Activated naive CD8-positive, alpha-beta T cell treated with anti-CD3 and anti-CD28 coated beads, Interleukin-2, amount 10 ng/mL, durations not matched to agents 7 days and 5 days (primary cell): ENCODE data around the gene SH2D3C. TPM values are rescaled to one million over a fixed set of nuclear protein-coding genes. Genes with fewer than 3 reads are reported as not detected.
A peak's percentile ranks its signal among the peaks of the same experiment; 100 is the strongest.

Source experiments
- ATAC-seq: fragments of 150-1000 bp; cut with Tn5 transposase; one replicate; pipeline ENCODE4 v1.10.0; 2021; ENCODE audit warnings: low read depth, moderate library complexity
- POLR2A ChIA-PET: fragments of 350-600 bp; sonication (Branson Sonifier 250); formaldehyde crosslinking; loops from one replicate; lab custom pipeline; 2021; ENCODE audit warnings: antibody characterized with exemption; lab: Charles Lee
- DNase-seq: peaks from one replicate; pipeline ENCODE4 v3.0.0; 2021
- H3K27ac Mint-ChIP-seq: one replicate; pipeline ENCODE4 v1.8.0; 2022; ENCODE audit warnings: mild to moderate bottlenecking, mixed read lengths
- H3K27me3 Mint-ChIP-seq: one replicate; pipeline ENCODE4 v1.8.0; 2022; ENCODE audit warnings: mild to moderate bottlenecking, moderate library complexity, mixed read lengths
- H3K36me3 Mint-ChIP-seq: one replicate; pipeline ENCODE4 v1.8.0; 2021; ENCODE audit warnings: mild to moderate bottlenecking, mixed read lengths
- H3K4me1 Mint-ChIP-seq: one replicate; pipeline ENCODE4 v1.8.0; 2021; ENCODE audit warnings: mixed read lengths
- H3K4me3 Mint-ChIP-seq: one replicate; pipeline ENCODE4 v1.8.0; 2022; ENCODE audit warnings: mild to moderate bottlenecking, moderate library complexity, mixed read lengths
- H3K9me3 Mint-ChIP-seq: one replicate; pipeline ENCODE4 v1.8.0; 2021; ENCODE audit warnings: mixed read lengths
- total RNA-seq, 2 experiments: library from RNA; stranded (reverse); gene quantifications; one replicate each; pipeline ENCODE4 v1.2.3, GENCODE V29; 2021

The SH2D3C gene
- total RNA-seq, 2 experiments from 2014 or later: 64.6 to 67.1 TPM

DNA sequence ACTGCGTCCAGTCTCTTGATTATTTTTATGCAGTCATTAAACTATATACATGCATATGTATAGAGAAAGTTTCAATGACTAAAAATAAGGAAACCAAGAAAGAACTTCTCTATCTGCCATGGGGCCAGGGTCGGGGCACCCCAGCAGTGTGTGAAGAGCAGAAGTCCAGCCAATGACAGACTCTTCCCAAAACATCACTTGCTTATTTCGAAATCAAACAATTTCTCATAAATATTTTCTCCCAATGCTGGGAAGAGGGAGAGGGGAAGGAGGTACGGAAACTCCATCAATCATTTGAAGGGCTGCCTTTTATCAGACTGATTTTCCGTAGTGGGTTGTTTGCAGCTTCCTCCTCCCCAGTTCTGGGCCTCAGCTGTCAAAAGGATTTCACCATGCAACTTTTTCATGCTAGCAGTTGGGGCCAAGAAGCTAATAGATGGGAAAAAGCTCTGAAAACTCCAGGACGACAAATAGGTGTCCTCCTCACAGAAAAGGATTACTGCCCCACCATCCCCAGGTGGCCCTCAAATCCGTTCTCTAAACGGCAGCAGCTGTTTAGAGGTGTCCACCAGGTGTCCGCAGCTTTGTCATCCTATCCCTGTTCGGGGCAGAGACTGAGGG is 23.6 kb upstream of the SH2D3C start:
- Mint-ChIP-seq H3K27me3 (no peaks in the 10 kb centered on the region), H3K36me3 (peaks cover 7% of the 10 kb centered on the region), H3K4me3 (peak overlapping the region; percentile 85), H3K9me3 (no peaks in the 10 kb centered on the region), H3K27ac (peak overlapping the region; percentile 86), H3K4me1 (peaks cover 26% of the 10 kb centered on the region)
- DNase-seq: no peak
- POLR2A ChIA-PET: interaction anchor here (0.6 to 4.1 kb wide), 11 partner anchors 10 to 386 kb away, joined by 3 to 16 read pairs (median 5); partner anchors contain the start of genes CDK9 and SH2D3C
- ATAC-seq: no peak

DNA sequence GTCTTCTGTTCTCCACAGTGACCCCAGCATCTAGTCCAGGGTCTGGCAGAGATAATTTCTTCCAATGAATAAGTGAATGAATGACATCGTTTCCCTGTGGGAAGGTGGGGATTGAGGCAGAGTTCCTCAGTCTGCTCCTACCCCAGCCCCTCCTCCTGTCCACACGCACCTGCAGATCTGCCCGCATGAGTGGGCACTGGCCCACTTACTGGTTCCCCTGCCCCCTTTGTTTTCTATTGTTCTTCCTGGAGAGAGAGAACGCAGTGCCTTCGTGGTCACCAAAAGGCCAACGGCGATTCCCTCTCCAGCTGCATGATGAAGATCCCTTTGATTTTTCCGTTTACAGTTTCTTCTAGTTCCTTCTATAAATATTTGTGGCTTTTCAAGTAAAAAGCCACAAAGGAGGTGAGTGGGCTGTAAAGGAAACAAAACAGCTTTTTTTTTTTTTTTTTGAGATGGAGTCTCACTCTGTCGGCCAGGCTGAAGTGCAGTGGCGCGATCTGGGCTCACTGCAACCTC is 18.4 kb upstream of the SH2D3C start:
- Mint-ChIP-seq H3K4me1 (peaks cover 27% of the 10 kb centered on the region), H3K27me3 (no peaks in the 10 kb centered on the region), H3K4me3 (peak overlapping the region; percentile 69), H3K27ac (peak overlapping the region; percentile 73), H3K9me3 (no peaks in the 10 kb centered on the region), H3K36me3 (peaks cover 3% of the 10 kb centered on the region)
- POLR2A ChIA-PET: interaction anchor here (0.6 to 1.7 kb wide), 15 partner anchors 9 to 261 kb away, joined by 3 to 14 read pairs (median 4); partner anchors contain the start of genes CDK9 and ENG
- DNase-seq (no peak), ATAC-seq (peak; percentile 51)

DNA sequence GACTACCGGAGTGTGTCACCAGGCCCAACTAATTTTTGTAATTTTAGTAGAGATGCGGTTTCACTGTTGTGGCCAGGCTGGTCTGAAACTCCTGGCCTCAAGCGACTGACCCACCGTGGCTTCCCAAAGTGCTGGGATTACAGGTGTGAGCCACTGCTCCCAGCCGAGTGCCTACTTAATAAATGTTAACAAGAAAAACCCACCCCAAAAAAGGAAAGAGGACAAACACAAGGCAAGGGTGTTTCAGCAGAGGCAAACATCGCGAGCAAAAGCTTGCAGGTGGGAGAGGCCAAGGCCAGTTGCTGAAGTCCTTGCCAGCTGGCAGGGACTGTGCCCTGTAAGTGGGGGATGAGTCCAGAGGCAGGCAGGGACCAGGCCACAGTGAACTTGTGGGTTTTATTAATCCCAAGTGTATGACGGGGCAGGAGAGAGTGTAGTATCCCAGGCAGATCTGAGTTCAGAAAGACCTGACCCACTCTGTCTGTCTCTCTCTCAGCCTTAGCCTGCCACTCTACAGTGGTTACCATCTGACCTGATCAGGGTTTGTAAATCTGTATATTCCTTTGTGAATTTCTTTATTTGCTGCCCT is 17.9 kb upstream of the SH2D3C start:
- peak overlapping the region; percentile 69 for H3K4me3 Mint-ChIP-seq
- peaks cover 24% of the 10 kb centered on the region for H3K4me1 Mint-ChIP-seq
- H3K9me3 Mint-ChIP-seq: no peaks in the 10 kb centered on the region
- H3K27ac Mint-ChIP-seq: peak overlapping the region; percentile 73
- ATAC-seq: peak; percentile 11
- H3K27me3 Mint-ChIP-seq: no peaks in the 10 kb centered on the region
- POLR2A ChIA-PET: interaction anchor here (0.6 to 1.7 kb wide), 11 partner anchors 10 to 260 kb away, joined by 3 to 14 read pairs (median 4); partner anchors contain the start of genes CDK9 and ENG
- peaks cover 4% of the 10 kb centered on the region for H3K36me3 Mint-ChIP-seq
- DNase-seq: no peak

DNA sequence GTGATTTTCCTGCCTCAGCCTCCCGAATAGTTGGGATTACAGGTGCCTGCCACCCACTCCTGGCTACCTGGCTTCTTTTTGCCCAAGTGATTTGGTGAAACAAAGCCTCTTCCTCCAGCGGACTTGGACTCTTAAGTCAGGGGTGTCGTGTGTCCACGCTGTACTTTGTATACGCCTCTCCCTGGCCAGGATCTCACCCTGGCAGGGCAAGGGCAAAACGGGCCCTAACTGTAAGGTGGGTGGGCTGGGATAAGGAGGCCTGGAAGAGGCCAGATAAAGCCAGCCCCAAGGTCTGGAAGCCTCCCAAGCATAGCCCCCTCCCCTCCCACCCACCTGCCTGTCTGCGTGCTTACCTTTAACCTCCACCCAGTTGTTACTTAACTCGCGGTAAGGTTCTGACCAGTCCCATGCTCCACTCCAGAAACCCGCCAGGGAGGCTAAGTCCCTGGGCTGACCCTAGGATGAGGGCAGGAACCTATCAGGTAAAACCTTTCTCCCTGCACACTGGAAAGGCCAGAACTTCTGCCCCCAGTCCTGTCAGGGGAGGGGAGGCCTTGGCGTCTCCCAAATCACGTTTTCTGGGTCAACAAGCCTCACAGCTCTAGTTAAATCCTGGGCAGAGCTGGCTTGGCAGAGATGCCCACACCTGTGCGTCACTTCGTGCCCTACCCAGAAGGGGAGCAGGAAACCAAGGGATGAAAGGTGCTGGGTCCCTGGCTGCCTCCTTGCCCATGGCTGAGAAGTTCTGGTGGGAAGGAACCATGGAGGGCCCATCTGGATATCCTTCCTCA is 15.7 kb upstream of the SH2D3C start:
- Mint-ChIP-seq H3K4me3 (no peak overlapping the region), H3K27ac (no peak overlapping the region), H3K36me3 (peaks cover 16% of the 10 kb centered on the region), H3K4me1 (peaks cover 32% of the 10 kb centered on the region), H3K9me3 (no peaks in the 10 kb centered on the region), H3K27me3 (no peaks in the 10 kb centered on the region)
- ATAC-seq (no peak), DNase-seq (no peak)
- POLR2A ChIA-PET: interaction anchor here (0.7 to 2.7 kb wide), 5 partner anchors 9 to 1102 kb away, joined by 3 to 13 read pairs (median 5); partner anchors contain the start of genes CDK9 and FPGS

DNA sequence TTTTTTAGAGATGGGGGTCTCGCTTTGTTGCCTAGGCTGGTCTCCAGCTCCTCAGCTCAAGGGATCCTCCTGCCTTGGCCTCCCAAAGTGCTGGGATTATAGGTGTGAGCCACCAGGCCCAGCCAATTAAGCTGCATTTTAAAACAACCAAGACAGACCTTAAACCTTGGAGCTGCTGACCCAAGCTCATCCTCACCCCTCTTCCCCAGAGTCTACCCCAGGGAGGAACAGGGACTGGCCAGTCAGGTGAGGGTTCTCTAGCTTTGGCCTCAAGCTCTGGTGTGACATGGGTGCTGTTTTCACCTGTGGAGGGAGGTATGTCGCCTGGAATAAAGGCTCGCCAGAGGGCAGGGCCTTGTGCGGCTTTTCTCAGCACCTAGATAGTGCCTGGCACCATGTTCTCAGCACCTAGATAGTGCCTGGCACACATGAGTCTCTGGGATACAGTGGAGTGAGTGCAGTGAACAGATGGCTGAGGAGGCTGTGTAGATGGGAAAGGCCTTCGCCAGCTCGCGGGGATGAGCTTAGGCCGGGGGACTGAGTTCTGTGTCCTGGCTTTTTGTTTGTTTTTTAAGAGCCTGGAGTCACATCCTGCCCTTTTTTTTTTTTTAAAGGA is 14.7 kb upstream of the SH2D3C start:
- ATAC-seq (no peak), DNase-seq (no peak)
- peaks cover 20% of the 10 kb centered on the region for H3K36me3 Mint-ChIP-seq
- H3K4me3 Mint-ChIP-seq: no peak overlapping the region
- H3K27ac Mint-ChIP-seq: peak overlapping the region; percentile 45
- POLR2A ChIA-PET: interaction anchor here (0.9 to 2.7 kb wide), 6 partner anchors 10 to 118 kb away, joined by 3 to 13 read pairs (median 4); partner anchors contain the start of genes FPGS and TOR2A
- H3K4me1 Mint-ChIP-seq: peaks cover 33% of the 10 kb centered on the region
- no peaks in the 10 kb centered on the region for H3K9me3 Mint-ChIP-seq
- H3K27me3 Mint-ChIP-seq: no peaks in the 10 kb centered on the region

DNA sequence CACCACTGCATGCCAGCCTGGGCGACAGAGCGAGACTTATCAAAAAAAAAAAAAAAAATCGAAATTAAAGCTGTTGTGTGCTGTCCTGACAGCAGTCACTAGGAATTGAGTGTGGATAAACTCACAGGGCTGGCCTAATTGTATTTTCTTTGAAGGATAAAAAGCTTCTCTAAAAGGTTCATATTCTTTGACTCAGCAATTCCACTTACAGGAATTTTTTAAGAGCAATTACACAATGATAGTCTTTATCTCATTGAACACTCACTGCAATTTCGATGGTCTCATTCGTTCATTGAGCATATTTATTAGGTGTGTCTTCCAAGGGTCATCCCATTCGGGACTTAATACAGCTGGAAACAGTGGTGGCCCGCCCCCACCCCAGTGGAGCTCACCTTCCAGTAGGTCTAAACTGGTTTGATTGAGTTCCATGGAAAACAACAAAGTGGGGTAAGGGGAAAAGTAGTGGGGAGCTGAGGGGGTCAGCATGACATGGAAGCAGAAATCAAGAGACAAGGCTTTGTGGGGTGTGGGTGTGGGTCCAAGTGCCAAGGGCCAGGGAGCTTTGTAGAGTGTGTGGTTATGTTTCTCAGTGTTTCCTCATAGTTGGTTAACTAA is 14.1 kb upstream of the SH2D3C start:
- no peak overlapping the region for H3K4me3 Mint-ChIP-seq
- POLR2A ChIA-PET: interaction anchor here (0.5 to 2.7 kb wide), 10 partner anchors 10 to 140 kb away, joined by 3 to 13 read pairs (median 4); partner anchors contain the start of genes FPGS, PTRH1, TOR2A and TTC16
- H3K27me3 Mint-ChIP-seq: no peaks in the 10 kb centered on the region
- H3K27ac Mint-ChIP-seq: peak overlapping the region; percentile 9
- peaks cover 33% of the 10 kb centered on the region for H3K4me1 Mint-ChIP-seq
- H3K36me3 Mint-ChIP-seq: peaks cover 24% of the 10 kb centered on the region
- H3K9me3 Mint-ChIP-seq: no peaks in the 10 kb centered on the region
- DNase-seq: no peak
- ATAC-seq: no peak

DNA sequence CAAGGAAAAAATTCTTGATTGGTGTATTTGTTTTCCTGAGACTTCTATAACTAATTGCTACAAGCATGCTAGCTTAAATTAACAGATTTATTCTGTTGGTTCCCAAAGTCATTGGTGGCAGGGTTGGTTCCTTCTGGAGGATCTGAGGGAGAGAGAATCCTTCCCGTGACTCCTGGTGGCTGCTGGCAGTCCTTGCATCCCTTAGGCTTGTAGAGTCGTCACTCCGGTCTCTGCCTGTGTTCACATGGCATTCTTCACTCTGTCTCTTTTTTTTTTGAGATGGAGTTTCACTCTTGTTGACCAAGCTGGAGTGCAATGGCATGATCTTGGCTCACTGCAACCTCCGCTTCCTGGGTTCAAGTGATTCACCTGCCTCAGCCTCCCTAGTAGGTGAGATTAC is 12.6 kb upstream of the SH2D3C start:
- H3K4me3 Mint-ChIP-seq: no peak overlapping the region
- DNase-seq (no peak), ATAC-seq (no peak)
- H3K9me3 Mint-ChIP-seq: no peaks in the 10 kb centered on the region
- H3K36me3 Mint-ChIP-seq: peaks cover 31% of the 10 kb centered on the region
- no peak overlapping the region for H3K27ac Mint-ChIP-seq
- peaks cover 31% of the 10 kb centered on the region for H3K4me1 Mint-ChIP-seq
- no peaks in the 10 kb centered on the region for H3K27me3 Mint-ChIP-seq
- POLR2A ChIA-PET: interaction anchor here (2.7 kb wide), 1 partner anchor 12 kb away, joined by 13 read pairs; the partner anchor contains the start of gene FPGS

DNA sequence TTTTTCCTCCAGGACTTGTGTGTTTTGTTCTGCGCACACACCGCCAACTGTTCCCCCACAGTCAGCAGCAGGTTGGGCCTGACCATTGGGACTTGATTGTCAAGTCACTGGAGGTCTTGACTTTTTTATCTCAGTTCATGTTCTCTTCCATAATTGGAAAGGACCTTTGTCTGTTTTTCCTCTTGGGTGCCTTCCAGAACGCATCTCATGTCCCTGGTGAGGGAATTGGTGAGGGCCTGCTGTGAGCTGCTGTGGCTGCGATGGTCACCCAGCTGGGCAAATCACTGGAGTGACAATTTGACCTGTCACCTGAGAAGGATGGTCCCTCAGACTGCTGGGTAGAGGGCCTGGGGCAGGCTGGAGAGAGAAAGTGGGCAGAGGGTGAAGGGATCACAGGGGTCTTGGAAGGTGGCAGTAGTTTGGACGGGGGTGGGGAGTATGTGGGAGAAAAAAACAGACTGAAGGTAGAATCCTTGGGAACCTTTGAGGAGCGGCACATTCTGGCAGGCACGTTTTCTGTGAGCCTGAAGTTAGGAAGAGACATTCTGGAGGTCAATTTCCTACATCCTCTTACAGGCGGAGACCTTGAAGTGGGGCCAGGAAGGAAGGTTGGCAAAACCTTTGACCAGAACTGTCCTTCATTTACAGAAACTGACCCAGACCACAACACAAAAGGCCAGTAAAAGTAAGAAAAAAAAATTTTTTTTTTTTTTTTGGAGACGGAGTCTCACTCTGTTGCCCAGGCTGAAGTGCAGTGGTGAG is 11.8 kb upstream of the SH2D3C start:
- Mint-ChIP-seq H3K27me3 (no peaks in the 10 kb centered on the region), H3K4me3 (no peak overlapping the region), H3K9me3 (no peaks in the 10 kb centered on the region), H3K27ac (peak overlapping the region; percentile 13), H3K36me3 (peaks cover 31% of the 10 kb centered on the region), H3K4me1 (peaks cover 30% of the 10 kb centered on the region)
- DNase-seq (no peak), ATAC-seq (no peak)
- POLR2A ChIA-PET: no interaction called here

DNA sequence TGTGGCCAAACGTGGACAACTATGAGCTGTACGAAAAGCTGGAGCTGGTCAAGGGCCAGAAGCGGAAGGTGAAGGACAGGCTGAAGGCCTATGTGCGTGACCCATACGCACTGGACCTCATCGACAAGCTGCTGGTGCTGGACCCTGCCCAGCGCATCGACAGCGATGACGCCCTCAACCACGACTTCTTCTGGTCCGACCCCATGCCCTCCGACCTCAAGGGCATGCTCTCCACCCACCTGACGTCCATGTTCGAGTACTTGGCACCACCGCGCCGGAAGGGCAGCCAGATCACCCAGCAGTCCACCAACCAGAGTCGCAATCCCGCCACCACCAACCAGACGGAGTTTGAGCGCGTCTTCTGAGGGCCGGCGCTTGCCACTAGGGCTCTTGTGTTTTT is 10.7 kb upstream of the SH2D3C start:
- ATAC-seq (no peak), DNase-seq (no peak)
- H3K36me3 Mint-ChIP-seq: peaks cover 30% of the 10 kb centered on the region
- no peaks in the 10 kb centered on the region for H3K27me3 Mint-ChIP-seq
- POLR2A ChIA-PET: no interaction called here
- peaks cover 37% of the 10 kb centered on the region for H3K4me1 Mint-ChIP-seq
- H3K4me3 Mint-ChIP-seq: no peak overlapping the region
- H3K9me3 Mint-ChIP-seq: no peaks in the 10 kb centered on the region
- H3K27ac Mint-ChIP-seq: no peak overlapping the region

DNA sequence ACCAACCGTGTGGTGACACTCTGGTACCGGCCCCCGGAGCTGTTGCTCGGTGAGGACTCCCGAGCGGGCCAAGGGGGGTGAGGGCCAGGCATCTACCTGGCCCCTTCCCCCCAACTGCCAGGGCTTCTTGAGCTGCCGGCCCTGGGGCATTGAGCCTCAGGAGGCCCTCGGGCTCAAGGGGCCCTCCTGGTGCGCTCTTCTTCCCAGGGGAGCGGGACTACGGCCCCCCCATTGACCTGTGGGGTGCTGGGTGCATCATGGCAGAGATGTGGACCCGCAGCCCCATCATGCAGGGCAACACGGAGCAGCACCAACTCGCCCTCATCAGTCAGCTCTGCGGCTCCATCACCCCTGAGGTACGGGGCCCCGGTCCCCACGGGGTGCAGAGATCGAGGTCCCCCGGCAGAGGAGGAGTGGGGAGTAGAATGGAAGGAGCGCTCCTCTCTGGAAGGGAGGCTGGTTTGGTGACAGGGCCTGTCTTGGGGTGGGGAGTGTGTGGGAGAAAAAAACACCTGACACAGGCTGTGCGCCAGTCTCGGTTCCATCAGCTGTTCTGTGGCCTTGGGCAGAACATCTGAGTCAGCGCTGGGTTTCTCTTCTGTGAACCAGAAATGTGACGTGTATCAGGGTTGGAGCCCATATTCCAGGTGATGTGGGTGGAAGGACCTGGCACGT is 10.0 kb upstream of the SH2D3C start:
- H3K4me1 Mint-ChIP-seq: peaks cover 44% of the 10 kb centered on the region
- DNase-seq (no peak), ATAC-seq (no peak)
- no peaks in the 10 kb centered on the region for H3K9me3 Mint-ChIP-seq
- POLR2A ChIA-PET: interaction anchor here (0.6 to 1.1 kb wide), 3 partner anchors 9 to 44 kb away, joined by 4 to 5 read pairs (median 4); no protein-coding TSS in a partner anchor
- H3K4me3 Mint-ChIP-seq: no peak overlapping the region
- peaks cover 30% of the 10 kb centered on the region for H3K36me3 Mint-ChIP-seq
- H3K27ac Mint-ChIP-seq: no peak overlapping the region
- H3K27me3 Mint-ChIP-seq: no peaks in the 10 kb centered on the region

DNA sequence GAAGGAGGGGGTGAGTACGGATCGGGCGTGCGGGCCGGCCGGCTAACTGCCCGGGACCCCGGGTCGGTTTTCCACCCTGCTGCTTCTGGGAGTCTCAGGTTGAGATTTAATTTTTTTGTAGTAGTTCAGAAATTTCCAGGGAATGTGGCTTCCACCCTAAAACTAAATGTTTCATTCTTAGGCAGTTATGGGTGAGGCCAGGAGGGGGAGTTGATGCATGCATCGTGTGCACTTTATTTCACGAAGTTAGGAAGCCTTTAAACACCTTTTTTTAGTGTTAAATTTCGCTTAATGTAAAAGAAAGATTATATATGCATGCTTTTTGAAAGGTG is 8.3 kb upstream of the SH2D3C start:
- H3K27ac Mint-ChIP-seq: peak overlapping the region; percentile 79
- DNase-seq: no peak
- ATAC-seq: no peak
- POLR2A ChIA-PET: interaction anchor here (0.6 to 3.1 kb wide), 4 partner anchors 17 to 118 kb away, joined by 3 to 29 read pairs (median 7); no protein-coding TSS in a partner anchor
- no peaks in the 10 kb centered on the region for H3K9me3 Mint-ChIP-seq
- peaks cover 30% of the 10 kb centered on the region for H3K36me3 Mint-ChIP-seq
- peak overlapping the region; percentile 90 for H3K4me3 Mint-ChIP-seq
- no peaks in the 10 kb centered on the region for H3K27me3 Mint-ChIP-seq
- peaks cover 52% of the 10 kb centered on the region for H3K4me1 Mint-ChIP-seq
